IPS-15b (cell line): Measurements from ENCODE around the gene RSRP1.
"Not testable (repeated sequence)": the region's sequence is repeated elsewhere in the genome, so short reads cannot be mapped to it uniquely, and the experiment has no call there.

Experiments
- H3K27me3 ChIP-seq: one replicate; pipeline ENCODE4 v1.6.1; 2013; ENCODE audit warnings: low read length; ENCODE audit not compliant: control insufficient read depth, insufficient read depth
- H3K36me3 ChIP-seq: one replicate; pipeline ENCODE4 v1.6.1; 2013; ENCODE audit warnings: low read length; ENCODE audit not compliant: control insufficient read depth, insufficient read depth
- H3K4me1 ChIP-seq: one replicate; pipeline ENCODE4 v1.6.1; 2013; ENCODE audit warnings: mild to moderate bottlenecking, low read length; ENCODE audit not compliant: control insufficient read depth, insufficient read depth
- H3K4me3 ChIP-seq: one replicate; pipeline ENCODE4 v1.5.1; 2013; ENCODE audit warnings: low read depth, low read length
- H3K9ac ChIP-seq: one replicate; pipeline ENCODE4 v1.6.1; 2013; ENCODE audit warnings: low read depth, mild to moderate bottlenecking, low read length
- H3K9me3 ChIP-seq: one replicate; pipeline ENCODE4 v1.6.1; 2013; ENCODE audit warnings: mild to moderate bottlenecking, low read length; ENCODE audit not compliant: control insufficient read depth, insufficient read depth

Gene RSRP1

DNA sequence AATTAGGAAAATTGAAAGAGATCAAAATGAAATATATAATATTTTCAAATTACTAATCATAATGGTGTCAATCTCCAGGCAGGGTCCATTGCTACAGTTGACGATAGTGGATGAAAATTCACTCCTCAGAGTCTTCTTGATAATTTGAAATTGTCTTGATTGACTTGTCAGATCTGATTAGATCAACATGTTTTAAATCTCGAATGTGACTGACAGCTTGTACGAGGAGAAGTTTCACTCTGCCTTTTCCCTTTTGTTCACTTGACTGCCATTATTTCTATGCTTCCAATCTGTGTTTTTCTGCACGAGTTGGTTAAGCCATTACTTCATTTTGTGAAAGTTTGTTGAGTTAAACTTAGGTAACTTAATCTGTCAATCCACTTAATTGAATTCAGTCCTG is 28.4 kb upstream of the RSRP1 start:
- not testable (repeated sequence) for H3K9ac ChIP-seq, H3K4me3 ChIP-seq, H3K36me3 ChIP-seq, H3K9me3 ChIP-seq, H3K27me3 ChIP-seq, H3K4me1 ChIP-seq

DNA sequence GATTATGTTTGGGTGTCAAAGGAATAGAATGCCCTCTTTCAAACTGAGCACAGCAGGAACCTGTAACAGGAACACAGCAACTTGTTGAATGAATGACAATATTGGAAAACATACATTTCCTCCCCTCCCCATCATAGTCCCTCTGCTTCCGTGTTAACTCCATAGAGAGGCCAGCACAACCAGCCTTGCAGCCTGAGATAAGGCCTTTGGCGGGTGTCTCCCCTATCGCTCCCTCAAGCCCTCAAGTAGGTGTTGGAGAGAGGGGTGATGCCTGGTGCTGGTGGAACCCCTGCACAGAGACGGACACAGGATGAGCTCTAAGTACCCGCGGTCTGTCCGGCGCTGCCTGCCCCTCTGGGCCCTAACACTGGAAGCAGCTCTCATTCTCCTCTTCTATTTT is 25.0 kb upstream of the RSRP1 start, which contains the start of gene RHD:
TSS of gene RHD (plus strand) at position 272 of the 400 bp plus-strand sequence. CDS start at position 311, 39 bp downstream.
- H3K27me3 ChIP-seq, H3K36me3 ChIP-seq, H3K4me3 ChIP-seq, H3K9ac ChIP-seq, H3K4me1 ChIP-seq, H3K9me3 ChIP-seq: not testable (repeated sequence)

DNA sequence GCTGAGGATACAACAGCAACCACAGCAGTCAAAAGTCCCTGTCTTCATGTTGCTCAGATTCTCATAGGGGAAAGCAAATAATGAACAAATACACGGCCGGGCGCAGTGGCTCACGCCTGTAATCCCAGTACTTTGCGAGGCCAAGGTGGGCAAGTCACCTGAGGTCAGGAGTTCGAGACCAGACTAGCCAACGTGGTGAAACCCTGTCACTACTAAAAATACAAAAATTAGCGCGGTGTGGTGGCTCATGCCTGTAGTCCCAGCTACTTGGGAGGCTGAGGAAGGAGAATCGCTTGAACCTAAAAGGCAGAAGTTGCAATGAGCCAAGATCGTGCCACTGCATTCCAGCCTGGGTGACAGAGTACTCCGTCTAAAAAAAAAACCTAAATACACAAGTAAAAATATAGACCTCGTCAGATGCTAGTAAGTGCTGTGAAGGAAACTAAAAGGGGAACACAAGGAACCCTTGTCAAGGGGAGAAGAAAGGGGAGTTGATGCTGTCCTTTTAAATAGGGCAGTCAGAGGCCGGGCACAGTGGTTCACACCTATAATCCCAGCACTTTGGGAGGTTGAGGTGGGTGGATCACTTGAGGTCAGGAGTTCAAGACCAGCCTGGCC is 21.0 kb upstream of the RSRP1 start:
- not testable (repeated sequence) for H3K4me3 ChIP-seq, H3K9me3 ChIP-seq, H3K27me3 ChIP-seq, H3K4me1 ChIP-seq, H3K36me3 ChIP-seq, H3K9ac ChIP-seq

DNA sequence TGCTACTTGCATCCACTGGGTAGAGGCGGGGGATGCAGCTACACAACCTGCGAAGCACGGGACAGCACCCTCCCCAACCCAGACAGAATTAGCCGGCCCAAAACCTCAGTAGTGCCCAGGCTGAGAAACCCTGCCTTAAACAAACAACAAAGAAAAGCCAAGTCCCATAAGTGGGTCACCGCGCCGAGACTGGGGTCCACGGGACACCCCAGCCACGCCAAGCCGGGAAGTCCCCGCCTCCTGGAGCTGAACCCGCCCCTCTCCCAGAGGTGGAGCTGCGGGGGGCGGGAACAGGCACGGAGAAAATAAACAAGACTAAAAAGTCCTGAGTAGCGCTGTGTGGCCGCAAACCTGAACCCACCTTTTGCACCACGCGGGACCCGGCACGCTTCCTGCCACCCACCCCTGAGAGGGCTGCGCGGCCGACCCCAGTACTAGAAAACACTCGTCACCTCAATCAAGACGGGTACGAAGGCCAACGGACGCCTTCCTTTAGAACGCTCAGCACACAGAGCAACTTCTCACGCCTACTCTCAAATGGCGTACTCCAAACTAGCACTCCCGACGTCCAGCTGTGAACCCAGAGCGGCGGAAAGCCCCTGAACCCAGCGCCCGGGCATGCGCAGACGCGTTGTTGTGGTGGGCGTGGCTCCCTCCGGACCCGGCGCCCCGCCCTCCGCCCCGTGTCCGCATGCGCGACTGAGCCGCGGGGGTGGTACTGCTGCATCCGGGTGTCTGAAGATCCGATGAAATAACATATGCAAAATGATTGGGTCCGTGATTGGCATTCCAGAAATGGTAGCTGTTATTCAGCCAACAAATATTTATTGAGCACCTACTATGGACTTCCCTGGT is 20.3 kb upstream of the RSRP1 start:
- not testable (repeated sequence) for H3K36me3 ChIP-seq, H3K27me3 ChIP-seq, H3K4me3 ChIP-seq, H3K9ac ChIP-seq, H3K4me1 ChIP-seq, H3K9me3 ChIP-seq

DNA sequence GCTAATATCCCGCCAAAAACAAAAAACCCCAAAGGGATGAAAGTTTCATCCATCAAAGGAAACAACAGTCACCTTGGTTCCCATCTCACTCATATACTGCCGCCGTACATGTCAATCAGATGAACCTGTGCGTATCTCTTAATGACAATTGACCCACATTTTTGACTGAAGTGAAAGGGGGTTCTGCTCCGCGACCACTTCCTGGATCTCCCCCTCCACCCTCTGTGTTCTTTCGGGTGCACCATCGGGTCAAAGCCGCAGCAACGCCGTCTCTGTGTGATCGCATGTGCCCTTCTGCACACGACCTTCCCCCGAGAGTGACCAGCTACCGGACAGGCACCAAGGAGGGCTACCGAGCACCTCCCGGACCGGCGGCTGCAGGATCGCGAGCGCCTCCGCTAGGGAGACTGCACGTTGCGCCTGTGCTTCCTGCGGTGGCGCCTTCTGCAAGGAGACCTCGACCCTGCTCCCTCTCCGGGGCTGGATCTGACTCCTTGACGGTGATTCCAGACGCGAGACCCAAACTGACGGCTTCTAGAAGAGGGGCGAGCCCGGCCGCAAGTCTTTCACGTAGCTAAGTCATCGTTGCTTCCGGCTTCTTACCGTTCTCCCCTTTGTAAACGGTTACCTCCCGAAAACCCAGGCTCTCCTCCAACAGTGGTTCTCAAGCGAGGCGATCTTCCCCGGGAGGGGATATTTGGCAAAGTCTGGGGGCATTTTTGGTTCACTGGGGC is 19.5 kb upstream of the RSRP1 start:
- not testable (repeated sequence) for H3K4me1 ChIP-seq, H3K9me3 ChIP-seq, H3K9ac ChIP-seq, H3K27me3 ChIP-seq, H3K36me3 ChIP-seq, H3K4me3 ChIP-seq

DNA sequence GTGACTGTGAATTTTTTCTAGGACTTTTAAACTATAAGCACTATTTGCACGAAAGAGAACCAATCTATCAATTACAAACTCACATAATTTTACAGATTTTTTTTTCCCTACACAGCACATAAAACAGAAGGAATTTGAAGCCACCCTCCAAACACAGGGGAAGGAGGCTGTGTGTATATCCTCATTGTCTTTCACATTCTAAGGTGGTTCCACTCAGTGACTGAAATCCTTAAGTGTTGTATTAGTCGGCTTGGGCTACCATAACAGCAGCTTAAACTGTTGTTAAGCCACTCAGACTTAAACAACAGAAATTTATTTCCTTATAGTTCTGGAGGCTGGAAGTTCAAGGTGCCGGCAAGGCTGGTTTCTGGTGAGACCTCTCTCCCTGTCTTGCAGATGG is 13.1 kb upstream of the RSRP1 start:
- not testable (repeated sequence) for H3K4me1 ChIP-seq, H3K9ac ChIP-seq, H3K4me3 ChIP-seq, H3K36me3 ChIP-seq, H3K9me3 ChIP-seq, H3K27me3 ChIP-seq

DNA sequence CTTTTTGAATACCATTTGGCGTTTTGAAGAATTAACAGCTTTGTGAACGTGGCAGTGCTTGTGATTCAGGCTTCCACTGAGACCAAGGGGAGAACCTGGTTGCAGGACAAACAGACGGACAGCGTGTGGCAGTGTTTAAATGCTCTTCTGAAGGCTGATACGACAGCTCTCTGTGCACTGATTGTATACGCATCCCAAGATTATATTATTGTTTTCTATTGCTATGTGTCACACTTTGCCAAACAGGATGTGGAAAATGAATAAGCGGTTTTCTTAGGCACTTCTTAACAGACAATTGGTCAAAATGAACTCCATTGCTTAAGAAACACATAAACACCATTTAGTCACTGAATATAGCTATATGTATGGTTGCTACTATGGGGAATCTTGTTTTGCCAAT is 12.6 kb upstream of the RSRP1 start:
- H3K4me3 ChIP-seq, H3K9me3 ChIP-seq: not testable (repeated sequence)

DNA sequence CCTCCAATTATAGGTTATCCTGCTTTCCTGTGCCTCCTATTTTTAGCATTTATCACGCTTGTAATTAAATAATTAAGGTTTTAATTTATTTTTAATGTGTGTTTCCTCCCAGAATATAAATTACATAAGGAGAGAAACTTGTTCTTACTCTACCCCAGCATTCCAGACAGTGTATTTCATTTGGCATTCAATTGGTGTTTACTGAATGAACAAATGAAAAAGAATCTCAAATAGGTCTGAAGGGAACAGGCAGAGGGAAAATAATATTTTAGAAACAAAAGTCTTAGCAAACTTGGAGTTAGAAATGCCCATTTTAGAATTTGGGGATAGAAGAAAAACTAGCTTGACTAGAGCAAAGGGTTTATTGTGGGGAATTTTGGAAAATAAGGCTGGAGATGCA is 9.9 kb upstream of the RSRP1 start:
- no peaks in the 10 kb centered on the region for H3K36me3 ChIP-seq
- peaks cover 2% of the 10 kb centered on the region for H3K4me1 ChIP-seq
- no peak overlapping the region for H3K4me3 ChIP-seq
- H3K27me3 ChIP-seq: no peaks in the 10 kb centered on the region
- H3K9ac ChIP-seq: no peak overlapping the region
- no peaks in the 10 kb centered on the region for H3K9me3 ChIP-seq

More for the DNA sequence above, 12.6 kb upstream of the RSRP1 start:
- not testable (repeated sequence) for H3K9ac ChIP-seq, H3K4me1 ChIP-seq, H3K27me3 ChIP-seq, H3K36me3 ChIP-seq

DNA sequence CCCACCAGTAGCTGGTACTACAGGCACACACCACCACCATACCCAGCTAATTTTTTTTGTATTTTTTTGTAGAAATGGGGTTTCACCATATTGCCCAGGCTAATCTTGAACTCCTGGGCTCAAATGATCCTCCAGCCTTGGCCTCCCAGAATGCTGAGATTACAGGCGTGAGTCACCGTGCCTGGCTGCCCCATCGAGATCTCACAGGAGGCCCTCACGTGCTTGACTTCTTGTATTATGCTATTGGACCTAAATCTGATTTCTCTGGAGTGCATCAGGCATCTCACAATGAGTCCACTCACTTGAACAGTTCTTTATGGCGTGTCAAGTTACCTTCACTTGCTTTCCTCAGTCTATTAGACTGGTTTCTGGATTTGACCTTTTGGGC is 9.3 kb upstream of the RSRP1 start:
- no peaks in the 10 kb centered on the region for H3K9me3 ChIP-seq
- H3K36me3 ChIP-seq: no peaks in the 10 kb centered on the region
- no peaks in the 10 kb centered on the region for H3K27me3 ChIP-seq
- H3K4me1 ChIP-seq: peaks cover 2% of the 10 kb centered on the region
- no peak overlapping the region for H3K4me3 ChIP-seq
- H3K9ac ChIP-seq: no peak overlapping the region

DNA sequence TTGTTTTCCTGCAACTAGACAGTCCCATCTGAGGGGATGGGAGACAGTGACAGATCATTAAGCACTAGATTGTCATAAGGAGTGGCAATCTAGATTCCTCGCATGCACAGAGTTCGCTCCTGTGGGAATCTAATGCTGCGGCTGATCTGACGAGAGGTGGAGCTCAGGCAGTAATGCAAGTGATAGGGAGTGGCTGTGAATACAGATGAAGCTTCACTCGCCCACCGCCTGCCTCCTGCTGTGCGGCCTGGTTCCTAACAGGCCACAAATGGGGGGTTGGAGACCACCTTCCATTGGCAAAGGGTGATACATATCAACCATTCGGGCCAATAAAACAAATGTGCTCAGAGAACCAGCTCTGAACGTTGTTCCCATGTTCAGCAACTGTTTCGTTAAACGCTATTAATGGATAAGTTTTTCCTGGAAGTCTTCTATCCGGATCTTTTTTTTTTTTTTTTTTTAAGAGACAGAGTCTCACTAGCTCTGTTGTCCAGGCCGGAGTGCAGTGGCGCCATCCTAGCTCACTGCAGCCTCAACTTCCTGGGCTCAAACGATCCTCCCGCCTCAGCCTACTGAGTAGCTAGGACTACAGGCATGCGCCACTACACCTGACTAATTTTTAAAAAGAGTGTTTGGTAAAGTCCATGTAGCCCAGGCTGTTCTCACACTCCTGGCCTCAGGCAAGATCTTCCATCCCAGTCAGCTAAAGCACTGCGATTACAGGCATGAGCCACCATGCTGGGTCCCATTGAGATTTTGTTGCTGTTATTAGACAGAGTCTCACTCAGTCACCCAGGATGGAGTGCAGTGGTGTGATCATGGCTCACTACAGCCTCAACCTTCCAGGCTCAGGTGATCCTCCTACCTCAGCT is 8.7 kb upstream of the RSRP1 start:
- H3K4me3 ChIP-seq: no peak overlapping the region
- H3K9ac ChIP-seq: no peak overlapping the region

DNA sequence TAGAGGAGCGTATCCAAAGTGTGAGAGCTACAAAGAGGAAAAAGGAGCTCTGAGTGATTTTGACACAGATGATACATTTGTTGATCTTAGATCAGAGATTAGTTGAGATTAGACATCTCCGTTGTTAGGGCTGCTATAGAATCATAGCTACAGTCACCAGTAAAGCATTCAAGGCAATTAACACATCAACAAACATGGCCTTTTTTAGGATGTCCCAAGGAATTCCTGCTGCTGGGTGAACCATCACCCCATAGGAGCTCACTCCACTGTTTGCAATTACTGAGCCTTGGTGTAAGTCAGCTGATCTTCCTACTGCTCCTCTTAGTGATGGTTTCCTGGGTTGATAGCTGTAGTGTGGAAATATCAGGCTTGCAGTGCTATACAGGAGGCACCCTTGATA is 6.7 kb upstream of the RSRP1 start:
- H3K27me3 ChIP-seq: no peaks in the 10 kb centered on the region
- peaks cover 2% of the 10 kb centered on the region for H3K4me1 ChIP-seq
- no peaks in the 10 kb centered on the region for H3K9me3 ChIP-seq
- no peak overlapping the region for H3K9ac ChIP-seq
- no peak overlapping the region for H3K4me3 ChIP-seq
- H3K36me3 ChIP-seq: no peaks in the 10 kb centered on the region

More for the DNA sequence above, 8.7 kb upstream of the RSRP1 start:
- Histone ChIP-seq H3K4me1 (peaks cover 2% of the 10 kb centered on the region), H3K9me3 (no peaks in the 10 kb centered on the region), H3K27me3 (no peaks in the 10 kb centered on the region), H3K36me3 (no peaks in the 10 kb centered on the region)
